A673 (cell line): Measurements from ENCODE around the gene NAGK.

Source experiments
- CTCF ChIP-seq: fragments of 300-800, 200-600 bp; sonication (generic); conservative IDR thresholded peaks from 2 replicates; pipeline ENCODE4 v1.5.1; 2017; ENCODE audit warnings: low read depth, mild to moderate bottlenecking, antibody characterized with exemption, low read length, moderate library complexity, mixed read lengths
- EZH2 ChIP-seq: fragments of 200-600 bp; sonication (generic); IDR thresholded peaks from 2 replicates; pipeline ENCODE4 v1.6.1; 2017; ENCODE audit warnings: borderline replicate concordance, low read depth, mild to moderate bottlenecking, mixed read lengths, antibody characterized with exemption, low read length; ENCODE audit not compliant: poor library complexity, severe bottlenecking

GRCh38 chr2:71100195-71100964 lies 31.9 kb downstream of the NAGK start:
- peak; percentile 80 for TF ChIP-seq CTCF
- no peak for TF ChIP-seq EZH2
